Activated T-helper 1 cell treated with anti-CD3 and anti-CD28 coated beads, Interleukin-2, amount 50 U/mL, for 16 hours (primary cell): ENCODE data around the gene TOR2A.

ENCODE experiments used
- DNase-seq, 2 donors: peaks; one replicate each; pipeline ENCODE4 v3.0.0-alpha.2; 2020; ENCODE audit warnings: low read depth in 1 of 2, low spot score in 1 of 2

TOR2A gene

GRCh38 chr9:127744398-127745110 is 9.5 kb upstream of the TOR2A start:
- DNase-seq, result no peak

GRCh38 chr9:127742435-127743088 is 7.5 kb upstream of the TOR2A start:
- no peak for DNase-seq

- no peak for DNase-seq
Observed at GRCh38 chr9:127741831-127742434, 6.8 kb upstream of the TOR2A start.

- no peak for DNase-seq
Observed at GRCh38 chr9:127739614-127740330, 4.7 kb upstream of the TOR2A start.

- DNase-seq, result no peak
Observed at GRCh38 chr9:127738666-127739065, 3.6 kb upstream of the TOR2A start.

- no peak for DNase-seq
Observed at GRCh38 chr9:127735530-127736185, 564 bp upstream of the TOR2A start.

GRCh38 chr9:127734247-127734746 is 797 bp downstream of the TOR2A start:
- no peak for DNase-seq

- DNase-seq, result no peak
Observed at GRCh38 chr9:127733614-127734013, 1.5 kb downstream of the TOR2A start.

GRCh38 chr9:127732444-127732843 is 2.6 kb downstream of the TOR2A start:
- no peak for DNase-seq

GRCh38 chr9:127731938-127732337 is 3.2 kb downstream of the TOR2A start:
- no peak for DNase-seq

- DNase-seq, result no peak
Observed at GRCh38 chr9:127730799-127731410, 4.2 kb downstream of the TOR2A start.

GRCh38 chr9:127730262-127730661 is 4.8 kb downstream of the TOR2A start:
- no peak for DNase-seq

GRCh38 chr9:127729522-127730256 is 5.4 kb downstream of the TOR2A start:
- DNase-seq, result no peak

- no peak for DNase-seq
Observed at GRCh38 chr9:127728808-127729207, 6.3 kb downstream of the TOR2A start.

- DNase-seq, result no peak
Observed at GRCh38 chr9:127726871-127727270, 8.2 kb downstream of the TOR2A start.

- DNase-seq, result no peak
Observed at GRCh38 chr9:127724012-127724411, 11.1 kb downstream of the TOR2A start.

- DNase-seq, result no peak
Observed at GRCh38 chr9:127723444-127723843, 11.7 kb downstream of the TOR2A start.

- DNase-seq, result no peak
Observed at GRCh38 chr9:127723013-127723412, 12.1 kb downstream of the TOR2A start.

- DNase-seq, result no peak
Observed at GRCh38 chr9:127722055-127722745, 12.9 kb downstream of the TOR2A start.
